Inferior parietal cortex (tissue), 1 donor: ENCODE measurements around the gene FNIP1.
A peak's percentile ranks its signal among the peaks of the same experiment; 100 is the strongest.
"Not testable (repeated sequence)": the region's sequence is repeated elsewhere in the genome, so short reads cannot be mapped to it uniquely, and the experiment has no call there.

Experiments used
- DNase-seq: peaks from one replicate; pipeline ENCODE4 v3.0.0-alpha.2; 2016; ENCODE audit errors: extremely low spot score

FNIP1 gene

DNA sequence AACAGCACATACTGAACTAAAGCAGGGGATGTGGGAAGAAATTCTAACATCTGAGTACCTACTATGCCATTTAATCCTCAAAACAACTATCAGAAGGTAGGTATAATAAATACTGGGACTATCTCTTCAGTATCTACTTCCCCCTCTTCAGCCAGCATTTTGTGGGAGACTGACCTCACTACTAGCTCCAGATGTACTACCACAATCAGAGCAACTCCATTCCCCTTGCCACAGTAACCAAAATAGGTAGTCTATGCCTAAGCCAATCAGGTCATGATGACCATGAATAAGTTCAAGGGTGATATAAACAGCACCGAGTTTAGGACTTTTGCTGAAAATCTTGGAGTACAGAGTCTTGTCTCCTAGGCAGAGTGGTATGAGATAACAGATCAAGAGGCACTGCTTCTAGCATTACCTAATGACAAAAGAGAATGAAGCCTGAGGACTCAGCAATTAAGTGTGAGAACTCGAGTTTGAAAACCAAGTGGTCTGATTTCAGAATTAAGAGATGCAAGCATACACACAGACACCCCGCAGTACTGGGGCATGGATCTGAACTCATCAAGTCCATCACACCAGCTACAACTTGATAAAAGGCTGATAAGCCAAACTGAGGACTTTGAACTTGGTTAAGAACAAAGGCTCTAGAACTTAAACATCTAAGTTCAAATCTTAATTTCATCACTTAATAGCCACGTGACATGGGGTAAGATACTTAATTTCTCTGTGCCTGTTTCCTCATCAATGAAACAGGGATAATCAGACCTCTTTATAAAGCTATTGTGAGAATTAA is 9.7 kb downstream of the FNIP1 start:
- no peak for DNase-seq

DNA sequence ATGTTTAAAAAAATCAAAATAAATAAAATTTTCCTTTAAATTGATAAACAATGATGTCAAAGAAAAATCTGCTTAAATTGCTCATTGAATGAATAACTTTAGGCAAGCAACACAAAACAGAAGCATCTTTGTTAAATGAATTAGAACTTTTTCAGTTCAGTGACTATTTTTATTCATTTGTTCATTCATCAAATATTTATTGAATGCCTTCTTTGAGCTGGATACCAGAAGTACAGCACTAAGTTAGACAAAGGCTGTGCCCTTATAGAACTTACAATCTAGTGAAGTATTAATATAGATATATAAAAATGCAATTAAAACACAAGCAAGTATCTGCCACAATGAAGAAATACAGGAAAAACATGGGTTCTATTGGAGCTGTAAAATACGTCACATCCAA is 10.8 kb downstream of the FNIP1 start:
- DNase-seq = no peak

DNA sequence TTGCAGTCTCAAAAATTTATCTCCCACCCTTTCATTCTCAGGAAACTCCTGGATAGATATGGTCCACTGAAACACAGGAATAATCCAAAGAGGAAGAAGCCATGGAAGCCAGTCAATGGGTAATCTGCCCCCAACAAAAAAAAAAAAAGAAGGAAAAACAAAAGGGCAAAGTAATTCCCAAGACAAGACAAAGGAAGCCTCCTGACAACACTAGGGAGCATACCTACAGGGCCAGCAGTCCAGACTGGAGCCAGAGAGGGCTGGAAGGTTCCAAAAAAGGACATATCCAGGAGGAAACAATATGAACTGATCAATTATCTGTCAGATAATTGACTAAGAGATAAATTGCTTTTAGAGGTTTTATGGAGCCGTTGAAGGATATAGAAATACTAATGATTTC is 12.9 kb downstream of the FNIP1 start:
- DNase-seq = no peak

DNA sequence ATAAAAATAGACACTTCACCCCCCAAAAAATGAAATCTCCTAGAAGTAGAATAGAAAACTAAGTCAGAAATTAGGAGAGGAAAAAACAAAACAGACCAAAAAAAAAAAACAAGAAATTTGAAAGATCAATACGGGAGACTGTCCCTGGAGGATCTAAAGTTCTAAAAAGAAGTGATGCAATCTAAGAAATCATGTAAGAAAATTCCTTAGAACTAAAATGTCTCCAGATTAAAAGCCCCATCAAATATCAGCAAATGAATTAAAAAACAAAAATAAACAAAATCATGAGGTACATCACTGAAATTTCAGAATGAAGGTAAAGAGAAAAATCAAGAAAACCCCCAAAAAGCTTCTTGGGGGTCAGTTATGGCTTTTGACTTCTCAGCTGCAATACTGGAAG is 13.5 kb downstream of the FNIP1 start:
- DNase-seq = no peak

DNA sequence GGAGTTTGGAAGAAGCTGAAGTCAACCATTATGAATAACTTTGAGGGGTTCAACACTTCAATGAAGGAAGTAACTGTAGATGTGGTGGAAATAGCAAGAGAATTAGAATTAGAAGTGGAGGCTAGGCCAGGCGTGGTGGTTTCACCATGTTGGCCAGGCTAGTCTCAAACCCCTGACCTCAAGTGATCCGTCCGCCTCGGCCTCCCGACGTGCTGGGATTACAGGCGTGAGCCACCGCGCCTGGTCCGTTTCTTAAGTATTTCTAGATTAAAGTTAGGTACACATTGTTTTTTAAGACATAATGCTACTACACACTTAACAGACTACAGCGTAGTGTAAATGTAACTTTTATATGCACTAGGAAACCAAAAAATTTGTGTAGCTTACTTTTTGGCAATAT is 14.1 kb downstream of the FNIP1 start:
- DNase-seq = no peak

DNA sequence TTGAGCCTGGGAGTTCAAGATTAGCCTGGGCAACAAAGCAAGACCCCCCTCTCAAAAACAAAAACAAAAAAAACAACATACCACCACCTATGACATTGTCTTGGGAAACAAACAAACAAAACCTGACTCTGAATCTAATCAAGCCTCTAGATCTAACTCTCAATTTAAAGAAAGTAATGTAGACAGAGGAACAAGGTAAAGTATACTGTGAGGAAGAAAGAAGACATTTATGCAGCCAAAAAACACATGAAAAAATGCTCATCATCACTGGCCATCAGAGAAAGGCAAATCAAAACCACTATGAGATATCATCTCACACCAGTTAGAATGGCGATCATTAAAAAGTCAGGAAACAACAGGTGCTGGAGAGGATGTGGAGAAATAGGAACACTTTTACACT is 18.7 kb downstream of the FNIP1 start:
- not testable (repeated sequence) for DNase-seq

DNA sequence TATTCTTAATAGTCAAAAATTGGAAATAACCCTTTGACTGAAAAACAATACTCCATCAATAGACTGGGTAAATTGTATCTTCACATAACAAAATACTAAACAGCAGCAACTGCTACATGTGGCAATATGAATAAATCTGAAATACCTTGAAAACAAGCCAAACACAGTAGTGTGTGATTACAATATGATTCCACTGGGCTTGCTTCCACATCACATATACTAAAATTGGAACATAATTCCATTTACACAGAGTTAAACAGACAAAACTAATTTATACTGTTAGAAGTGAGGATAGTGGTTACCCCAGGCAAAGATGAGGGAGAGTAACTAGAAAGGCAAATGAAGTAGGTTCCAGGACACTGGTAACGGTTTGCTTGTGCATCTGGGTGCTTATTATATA is 20.4 kb downstream of the FNIP1 start:
- no peak for DNase-seq

DNA sequence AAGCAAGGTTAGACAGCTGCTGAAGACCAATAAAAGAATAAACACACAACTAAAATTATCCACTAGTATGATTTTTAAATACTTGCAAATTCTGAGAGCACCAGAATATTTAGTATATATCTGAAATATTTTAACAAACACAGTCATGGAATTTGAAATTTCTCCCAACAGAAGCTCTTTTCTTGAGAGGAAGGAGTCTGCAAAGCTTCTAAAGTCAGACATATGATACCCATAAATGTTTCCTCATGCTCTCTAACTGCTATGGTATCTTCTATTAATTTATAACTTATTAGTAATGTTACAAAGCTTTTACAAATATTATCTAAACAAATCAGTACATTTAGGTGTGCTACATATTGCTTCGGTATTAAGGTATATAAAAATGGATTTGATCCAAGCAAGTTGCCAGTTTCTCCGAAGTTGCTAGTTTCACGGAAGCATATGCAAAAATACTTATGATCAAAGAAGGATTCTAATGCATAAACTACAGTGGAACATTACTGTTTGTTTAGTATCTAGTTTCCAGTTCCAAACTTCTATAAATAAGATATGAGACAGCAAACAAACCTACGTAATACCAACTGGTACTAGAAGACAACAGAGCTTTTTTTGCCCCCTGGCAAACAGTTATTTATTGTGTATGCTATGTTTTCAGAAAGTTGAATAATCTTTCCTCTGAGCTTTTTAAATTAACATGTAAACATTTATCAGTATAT is 22.0 kb downstream of the FNIP1 start:
- DNase-seq = no peak

DNA sequence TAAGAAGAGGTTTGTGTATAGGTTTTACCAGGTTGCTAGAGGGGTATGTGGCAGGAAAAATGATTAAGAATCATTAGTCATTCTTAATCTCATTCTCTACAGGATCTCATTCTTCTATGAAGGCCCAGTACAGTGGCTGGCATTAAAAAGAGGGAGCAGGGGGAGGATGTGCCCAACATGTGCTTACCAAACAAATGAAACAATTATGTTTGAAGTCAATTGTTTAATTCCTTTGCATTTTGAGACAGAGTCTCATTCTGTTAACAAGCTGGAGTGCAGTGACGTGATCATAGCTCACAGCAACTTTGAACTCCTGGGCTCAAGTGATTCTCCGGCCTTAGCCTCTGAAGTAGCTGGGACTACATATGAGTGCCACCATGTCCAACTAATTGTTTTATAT is 23.0 kb downstream of the FNIP1 start:
- DNase-seq = peak; percentile 73

DNA sequence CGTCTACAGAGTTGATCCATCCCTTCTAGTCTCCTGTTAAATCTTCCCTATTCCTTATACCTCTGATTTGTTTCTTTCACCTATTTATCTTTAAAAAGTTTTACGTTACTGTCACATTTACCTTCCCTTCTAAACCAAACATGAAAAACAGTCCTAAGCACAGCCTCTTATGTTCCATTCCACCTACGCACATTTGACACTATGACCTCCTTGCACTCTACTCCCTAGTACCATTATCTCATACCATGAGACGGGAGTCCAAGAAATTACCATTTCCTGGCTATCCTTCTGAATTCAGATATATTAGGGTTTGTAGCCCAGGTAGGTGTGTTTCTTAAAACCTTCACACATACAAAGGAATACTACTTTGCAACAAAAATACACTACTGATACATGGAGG is 25.1 kb downstream of the FNIP1 start:
- DNase-seq = no peak

DNA sequence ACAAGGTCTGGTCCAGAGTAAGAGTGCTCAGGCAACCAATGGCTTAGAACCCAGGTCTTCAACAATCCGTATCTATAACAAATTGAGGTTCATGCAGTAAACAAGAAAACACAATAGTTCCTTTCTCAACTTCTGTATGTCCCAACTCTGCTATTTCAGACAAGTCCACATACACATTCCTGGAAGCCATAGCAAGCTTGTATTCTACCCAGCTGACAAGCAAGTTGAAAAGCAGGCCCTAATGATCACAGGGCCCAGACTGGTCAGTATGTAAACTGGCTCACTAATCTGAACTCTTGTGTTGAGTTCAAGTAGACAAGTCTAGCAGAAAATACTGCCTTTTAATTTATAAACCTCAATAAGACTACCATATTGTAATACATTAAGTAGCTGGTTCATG is 26.9 kb downstream of the FNIP1 start:
- no peak for DNase-seq

DNA sequence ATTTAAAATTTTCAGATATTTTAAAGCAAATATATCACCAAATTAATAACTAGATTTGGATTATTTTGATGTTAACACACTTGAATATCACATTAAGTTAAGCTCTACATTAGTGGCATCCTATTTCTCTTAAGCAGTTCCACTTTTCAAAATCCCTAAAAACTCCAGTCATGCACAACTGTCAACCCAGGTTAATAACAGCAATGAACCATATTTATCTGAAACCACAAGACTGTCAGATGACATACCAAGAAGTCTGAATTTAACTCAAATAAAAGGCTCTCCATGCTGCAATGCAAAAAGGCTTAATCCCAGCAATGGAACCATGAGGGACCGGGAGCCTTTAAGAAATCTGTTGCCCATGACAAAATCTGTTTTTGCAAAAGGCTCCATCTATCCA is 27.5 kb downstream of the FNIP1 start:
- DNase-seq = no peak

DNA sequence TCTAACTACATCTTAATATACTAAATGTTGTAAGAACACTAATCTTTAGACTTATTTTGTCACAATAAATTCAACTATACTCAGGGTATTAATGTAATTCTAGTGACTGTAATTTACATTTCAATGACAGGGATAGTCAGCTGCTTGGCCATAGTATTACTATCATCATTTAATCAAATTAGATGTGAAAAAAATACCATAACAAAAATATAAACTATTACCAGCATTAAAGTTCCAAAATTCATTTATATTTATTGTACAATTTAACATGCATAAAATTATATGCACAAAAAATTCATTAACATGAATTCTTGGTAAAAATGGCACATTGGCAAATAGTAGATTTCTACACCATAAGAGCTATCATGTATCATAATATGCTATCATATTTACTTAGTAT is 28.9 kb downstream of the FNIP1 start:
- no peak for DNase-seq

DNA sequence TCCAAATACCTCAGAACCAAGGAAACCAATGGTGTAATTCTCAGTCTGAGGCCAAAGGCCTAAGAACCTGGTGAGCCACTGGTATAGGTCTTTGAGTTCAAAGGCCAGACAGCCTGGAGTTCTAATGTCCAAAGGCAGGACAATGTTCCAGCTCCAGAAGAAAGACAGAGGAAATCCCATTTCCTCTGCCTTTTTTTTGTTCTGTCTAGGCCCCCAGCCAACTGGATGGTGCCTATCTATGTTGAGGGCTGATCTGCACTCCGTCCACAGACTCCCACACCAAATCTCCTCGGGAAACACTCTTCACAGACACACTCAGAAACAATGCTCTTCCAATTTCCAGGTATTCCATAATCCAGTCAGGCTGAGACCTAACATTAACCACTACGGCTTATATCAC is 30.1 kb downstream of the FNIP1 start:
- no peak for DNase-seq

DNA sequence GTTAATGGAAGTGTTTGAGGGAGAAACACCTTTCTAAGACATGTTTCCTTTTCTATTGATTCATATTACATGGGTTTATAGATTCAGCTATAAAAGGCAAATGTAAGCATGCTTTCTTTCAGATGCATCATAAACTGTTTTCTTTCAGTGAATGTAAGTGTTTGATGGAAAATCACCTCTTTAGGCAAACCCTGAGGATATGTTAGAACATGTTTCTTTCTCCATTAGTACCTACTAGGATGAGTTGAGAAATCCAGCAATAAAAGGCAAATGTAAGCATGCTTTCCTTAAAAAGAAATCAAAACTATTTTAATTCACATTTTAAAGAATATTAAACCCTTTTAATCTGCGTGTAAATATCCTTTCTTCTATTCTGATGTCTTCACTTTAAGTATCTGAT is 31.6 kb downstream of the FNIP1 start:
- no peak for DNase-seq

DNA sequence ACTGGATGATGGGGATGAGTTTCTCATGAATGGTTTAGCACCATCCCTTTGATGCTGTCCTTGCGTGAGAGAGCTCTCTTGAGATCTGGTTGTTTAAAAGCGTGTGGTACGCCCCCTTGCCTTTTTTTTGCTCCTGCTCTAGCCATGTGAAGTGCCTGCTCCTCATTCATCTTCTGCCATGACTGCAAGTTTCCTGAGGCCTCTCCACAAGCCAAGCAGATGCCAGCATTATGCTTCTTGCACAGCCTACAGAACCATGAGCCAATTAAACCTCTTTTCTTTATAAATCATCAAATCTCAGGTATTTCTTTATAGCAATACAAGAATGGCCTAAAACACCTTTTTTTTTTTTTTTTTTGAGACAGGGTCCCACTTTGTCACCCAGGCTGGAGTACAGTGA is 32.8 kb downstream of the FNIP1 start:
- no peak for DNase-seq

DNA sequence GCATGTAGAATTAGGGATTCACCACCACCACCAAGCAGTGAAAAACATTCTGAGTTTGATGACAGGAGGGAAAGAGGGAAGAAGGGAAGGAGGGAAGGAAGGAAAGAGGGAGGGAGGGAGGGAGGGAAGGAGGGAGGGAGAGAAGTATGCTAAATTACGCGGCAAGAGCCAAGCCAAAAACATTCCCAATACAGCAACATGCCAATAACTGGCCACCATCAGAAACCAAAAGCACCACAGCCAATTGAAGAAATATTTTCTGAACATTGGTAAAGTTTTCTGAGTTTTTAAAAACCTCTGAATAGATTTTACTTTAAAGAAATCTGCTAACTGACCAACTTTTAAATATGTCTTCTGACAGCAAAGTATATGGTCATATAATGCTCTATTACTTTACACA is 36.0 kb downstream of the FNIP1 start:
- DNase-seq = no peak

DNA sequence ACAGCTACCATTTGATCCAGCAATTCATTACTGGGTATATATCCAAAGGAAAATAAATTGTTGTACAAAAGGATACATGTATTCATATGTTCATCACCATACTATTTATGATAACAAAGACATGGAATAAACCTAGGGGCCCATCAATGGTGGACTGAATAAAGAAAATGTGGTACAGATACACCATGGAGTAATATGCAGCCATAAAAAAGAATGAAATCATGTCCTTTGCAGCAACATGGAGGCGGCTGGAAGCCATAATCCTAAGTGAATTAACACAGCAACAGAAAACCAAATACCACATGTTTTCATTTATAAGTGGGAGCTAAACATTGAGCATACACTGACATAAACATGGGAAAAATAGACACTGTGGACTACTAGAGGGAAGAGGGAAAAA is 37.1 kb downstream of the FNIP1 start:
- DNase-seq = no peak

DNA sequence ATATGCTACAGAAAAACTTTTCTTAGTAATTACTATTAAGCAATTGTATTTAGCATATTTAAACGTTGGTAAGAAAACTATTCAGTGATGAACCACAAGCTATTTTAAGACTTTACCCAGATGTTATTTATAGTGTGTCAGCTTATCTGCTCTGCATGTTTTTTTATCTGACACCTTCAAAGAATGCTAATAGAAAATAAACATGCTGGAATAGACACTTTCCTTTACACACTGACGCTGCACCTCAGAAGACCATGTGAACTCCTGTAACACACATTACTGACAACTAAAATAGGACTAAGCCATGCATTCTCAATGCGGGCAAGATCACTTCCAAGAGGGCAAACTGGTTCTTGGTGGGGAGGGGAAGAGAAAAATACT is 38.3 kb downstream of the FNIP1 start:
- no peak for DNase-seq

DNA sequence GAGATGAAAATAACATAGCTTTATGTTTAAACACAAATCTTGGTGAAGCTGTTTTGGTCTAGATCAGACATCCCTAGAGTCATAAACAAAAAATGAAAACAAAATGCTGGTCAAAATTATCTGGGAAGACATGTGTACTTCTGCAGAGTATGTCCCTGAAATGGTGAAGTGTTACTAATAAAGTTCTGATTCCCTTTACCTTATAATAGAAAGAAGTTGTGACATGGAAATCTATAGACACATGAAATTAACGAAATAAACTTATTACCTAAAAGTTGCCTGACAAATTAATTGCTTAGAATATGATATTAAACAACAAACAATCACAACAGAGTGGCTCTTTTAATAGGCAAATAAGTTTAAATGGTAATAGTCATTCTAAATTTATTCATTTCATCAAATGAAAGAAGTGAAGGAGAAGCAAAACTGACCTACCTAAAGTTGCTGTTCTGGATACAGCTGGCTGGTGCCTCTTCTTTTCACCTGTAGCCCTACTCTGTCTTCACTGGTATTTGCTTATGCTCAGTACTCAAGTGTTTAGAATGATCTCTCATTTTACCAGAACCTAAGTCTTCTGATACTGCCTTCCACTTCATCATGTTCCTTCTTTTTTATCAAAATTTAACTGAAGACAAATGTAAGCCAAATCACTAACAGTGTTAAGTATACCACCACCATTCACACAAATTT is 38.8 kb downstream of the FNIP1 start:
- no peak for DNase-seq

DNA sequence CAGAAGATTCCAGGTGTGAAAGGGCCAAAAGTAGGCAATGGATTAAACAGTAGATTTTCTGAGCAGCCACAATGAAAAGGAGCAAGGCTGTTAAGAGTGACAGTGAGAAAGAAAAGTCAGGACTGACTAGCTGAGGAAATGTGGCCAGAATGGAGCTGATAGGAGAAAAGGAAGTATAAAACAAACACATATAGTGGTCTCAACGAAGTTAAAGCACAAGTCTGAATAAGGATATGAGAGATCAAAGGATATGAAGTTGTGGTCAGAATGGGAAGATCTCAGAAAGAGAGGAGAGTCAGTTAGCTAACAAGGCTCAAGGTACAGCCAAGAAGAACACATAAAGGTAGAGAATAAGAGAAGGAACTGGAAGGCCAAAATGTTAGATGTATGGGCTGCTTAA is 39.9 kb downstream of the FNIP1 start:
- no peak for DNase-seq

DNA sequence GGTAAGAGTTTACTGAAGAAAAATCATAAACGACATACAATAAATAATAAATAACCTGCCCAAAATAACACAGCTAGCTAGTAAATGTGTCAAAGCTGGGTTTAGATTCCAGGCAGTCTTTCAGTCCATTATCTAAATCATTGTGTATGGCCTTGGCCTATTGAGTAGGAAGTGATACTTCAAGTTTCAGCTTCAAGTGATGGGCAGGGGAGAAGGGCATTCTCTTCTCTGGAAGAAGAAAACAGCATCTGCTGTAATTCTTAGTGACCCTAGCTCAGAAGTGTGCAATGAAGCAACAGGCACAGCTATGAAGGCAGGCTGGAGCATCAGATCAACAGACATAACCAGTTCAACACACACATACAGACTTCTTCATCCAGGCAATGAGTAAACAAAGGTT is 42.5 kb downstream of the FNIP1 start:
- DNase-seq = no peak

DNA sequence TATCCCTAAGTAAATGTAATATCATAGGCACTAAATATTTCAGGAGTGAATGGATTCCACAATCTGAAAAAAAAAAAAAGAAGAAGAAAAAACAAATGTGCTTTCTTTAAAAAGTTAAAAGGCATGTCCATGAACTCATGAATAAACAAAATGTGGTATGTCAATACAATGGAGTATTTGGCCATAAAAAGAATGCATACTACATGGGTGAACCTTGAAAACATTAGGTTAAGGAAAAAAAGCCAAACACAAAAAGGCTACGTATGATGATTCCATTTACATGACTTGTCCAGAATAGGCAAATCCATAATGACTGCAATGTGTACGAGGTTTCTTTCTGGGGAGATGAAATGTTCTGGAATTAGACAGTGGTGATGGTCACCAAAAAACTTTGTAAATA is 45.3 kb downstream of the FNIP1 start:
- DNase-seq = no peak
